Measurements from ENCODE around the gene ATP1B2.

ATP1B2 gene

DNA sequence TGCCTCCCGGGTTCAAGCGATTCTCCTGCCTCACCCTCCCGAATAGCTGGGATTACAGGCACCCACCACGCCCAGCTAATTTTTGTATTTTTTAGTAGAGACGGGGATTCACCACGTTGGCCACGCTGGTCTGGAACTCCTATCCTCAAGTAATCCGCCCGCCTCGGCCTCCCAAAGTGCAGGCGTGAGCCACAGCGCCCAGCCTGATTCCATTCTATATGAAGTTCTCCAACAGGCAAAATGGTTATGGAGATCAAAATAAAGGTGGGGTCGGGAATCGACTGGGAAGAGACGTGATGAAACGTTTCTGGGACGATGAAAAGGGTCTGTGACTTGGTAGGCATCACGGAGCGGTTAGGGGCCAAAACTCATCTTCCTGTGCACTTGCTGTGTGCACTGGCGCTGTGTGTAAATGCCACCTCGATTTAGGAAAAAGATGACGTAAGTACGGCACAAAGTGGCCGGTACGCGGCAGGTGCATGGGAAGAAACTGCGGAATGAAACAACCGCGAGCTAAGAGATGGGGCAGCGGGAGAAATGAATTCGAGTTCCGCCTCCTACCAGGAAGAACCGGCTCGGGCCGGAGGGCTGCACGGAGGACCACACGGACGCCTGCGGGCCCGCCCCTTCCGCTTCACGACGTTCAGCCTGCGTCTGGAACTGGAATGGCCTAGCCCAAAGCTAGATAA lies 35.0 kb downstream of the ATP1B2 start:
- peak; percentile 77 to 82 for DNase-seq (ENCODE audit: low read depth in 2 of 2)

DNA sequence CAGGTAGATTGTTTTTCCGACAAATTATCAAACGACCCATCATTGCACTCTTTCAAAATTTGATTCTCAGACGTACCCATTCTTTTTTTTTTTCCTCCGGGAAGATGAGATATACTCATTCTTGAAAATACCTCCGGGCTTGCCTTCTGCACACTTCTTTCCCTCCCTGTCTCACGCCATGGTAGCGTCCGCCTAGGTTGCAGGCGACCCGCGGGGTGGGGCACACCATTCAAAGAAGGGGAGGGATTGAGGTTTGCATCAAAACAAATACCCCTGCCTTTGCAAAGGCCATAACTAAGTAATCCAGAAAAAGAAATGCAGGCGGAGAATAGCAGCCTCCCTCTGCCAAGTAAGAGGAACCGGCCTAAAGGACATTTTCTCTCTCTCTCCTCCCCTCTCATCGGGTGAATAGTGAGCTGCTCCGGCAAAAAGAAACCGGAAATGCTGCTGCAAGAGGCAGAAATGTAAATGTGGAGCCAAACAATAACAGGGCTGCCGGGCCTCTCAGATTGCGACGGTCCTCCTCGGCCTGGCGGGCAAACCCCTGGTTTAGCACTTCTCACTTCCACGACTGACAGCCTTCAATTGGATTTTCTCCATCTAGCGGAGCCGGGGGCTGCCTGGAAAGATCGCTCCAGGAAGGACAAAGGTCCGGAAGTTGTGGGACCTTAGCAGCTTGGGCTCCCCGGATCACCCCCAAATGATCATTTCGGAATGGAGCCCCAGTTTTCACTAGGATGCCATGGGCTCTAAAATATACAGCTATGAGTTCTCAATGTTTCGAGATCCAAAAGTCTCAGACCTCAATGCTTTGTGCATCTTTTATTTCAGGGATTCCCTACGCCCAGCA lies 35.7 kb downstream of the ATP1B2 start:
- peak; percentile 62 to 70 for DNase-seq (ENCODE audit: low read depth in 2 of 2)

DNA sequence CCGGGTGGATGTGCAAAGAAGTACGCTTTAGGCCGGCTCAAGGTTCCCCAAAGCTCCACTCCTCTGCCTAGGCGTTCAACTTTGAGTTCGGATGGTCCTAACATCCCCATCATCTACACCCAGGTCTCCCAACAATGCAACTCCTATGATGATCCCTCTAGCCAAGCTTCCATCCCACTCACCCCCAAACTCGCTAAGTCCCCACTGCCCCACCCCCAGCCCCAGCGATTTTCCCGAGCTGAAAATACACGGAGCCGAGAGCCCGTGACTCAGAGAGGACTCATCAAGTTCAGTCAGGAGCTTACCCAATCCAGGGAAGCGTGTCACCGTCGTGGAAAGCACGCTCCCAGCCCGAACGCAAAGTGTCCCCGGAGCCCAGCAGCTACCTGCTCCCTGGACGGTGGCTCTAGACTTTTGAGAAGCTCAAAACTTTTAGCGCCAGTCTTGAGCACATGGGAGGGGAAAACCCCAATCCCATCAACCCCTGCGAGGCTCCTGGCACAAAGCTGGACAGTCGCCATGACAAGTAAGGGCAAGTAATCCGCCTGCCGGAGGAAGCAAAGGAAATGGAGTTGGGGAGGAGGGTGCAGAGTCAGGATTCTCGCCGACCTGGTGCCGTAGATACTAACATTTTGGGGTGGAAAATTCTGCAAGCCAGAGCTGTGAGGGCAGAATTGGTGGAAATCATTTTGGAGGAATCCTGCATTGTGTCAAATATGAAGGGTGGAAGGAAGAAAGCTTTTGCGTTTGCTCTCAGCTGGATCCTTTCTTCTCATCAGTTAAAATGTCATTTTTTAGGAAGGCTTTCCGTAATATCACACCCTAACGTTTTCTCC lies 36.6 kb downstream of the ATP1B2 start, which contains the start of gene TP53:
Gene TP53 (minus strand): TSS at position 419 of the 836 bp plus-strand sequence. CDS start 10,896 bp downstream, outside the sequence.
- peak; percentile 76 to 84 for DNase-seq (ENCODE audit: low read depth in 2 of 2)

DNA sequence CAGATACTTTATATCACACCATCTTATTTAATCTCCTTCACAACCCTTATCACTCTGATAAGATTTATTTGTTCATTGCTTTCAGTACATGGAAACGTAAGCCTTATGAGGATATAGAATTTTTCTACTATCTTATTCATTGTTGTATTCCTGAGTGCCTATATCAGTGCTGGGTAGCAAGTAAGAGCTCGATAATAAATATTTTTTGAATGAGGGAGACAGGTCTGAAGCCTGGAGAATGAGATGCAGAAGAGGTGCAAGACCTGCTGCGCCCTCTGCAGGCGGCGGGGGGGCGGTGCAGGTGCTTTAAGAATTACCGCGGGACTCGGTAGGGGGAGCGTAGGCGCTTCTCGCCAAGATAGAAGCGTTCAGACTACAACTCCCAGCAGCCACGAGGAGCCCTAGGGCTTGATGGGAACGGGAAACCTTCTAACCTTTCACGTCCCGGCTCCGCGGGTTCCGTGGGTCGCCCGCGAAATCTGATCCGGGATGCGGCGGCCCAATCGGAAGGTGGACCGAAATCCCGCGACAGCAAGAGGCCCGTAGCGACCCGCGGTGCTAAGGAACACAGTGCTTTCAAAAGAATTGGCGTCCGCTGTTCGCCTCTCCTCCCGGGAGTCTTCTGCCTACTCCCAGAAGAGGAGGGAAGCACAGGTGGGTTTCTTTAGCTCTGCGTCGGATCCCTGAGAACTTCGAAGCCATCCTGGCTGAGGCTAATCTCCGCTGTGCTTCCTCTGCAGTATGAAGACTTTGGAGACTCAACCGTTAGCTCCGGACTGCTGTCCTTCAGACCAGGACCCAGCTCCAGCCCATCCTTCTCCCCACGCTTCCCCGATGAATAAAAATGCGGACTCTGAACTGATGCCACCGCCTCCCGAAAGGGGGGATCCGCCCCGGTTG lies 37.4 kb downstream of the ATP1B2 start, which contains the start of gene WRAP53:
Gene WRAP53 (plus strand): TSS at position 570 of the 900 bp plus-strand sequence. CDS start 172 bp downstream, at position 742.
- DNase-seq (ENCODE audit: low read depth in 2 of 2) = peak; percentile 88 to 93

DNA sequence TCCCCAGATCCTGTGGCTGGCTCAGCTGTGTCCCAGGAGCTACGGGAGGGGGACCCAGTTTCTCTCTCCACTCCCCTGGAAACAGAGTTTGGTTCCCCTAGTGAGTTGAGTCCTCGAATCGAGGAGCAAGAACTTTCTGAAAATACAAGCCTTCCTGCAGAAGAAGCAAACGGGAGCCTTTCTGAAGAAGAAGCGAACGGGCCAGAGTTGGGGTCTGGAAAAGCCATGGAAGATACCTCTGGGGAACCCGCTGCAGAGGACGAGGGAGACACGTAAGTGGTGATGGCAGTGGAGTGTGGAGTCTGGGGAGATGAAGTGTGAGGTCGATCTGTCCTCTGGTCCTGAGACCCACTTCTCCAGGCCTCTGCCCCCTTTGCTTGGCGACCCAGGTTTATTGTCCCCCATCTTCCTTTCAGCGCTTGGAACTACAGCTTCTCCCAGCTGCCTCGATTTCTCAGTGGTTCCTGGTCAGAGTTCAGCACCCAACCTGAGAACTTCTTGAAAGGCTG lies 38.1 kb downstream of the ATP1B2 start:
- no peak for DNase-seq (ENCODE audit: low read depth in 2 of 2)

DNA sequence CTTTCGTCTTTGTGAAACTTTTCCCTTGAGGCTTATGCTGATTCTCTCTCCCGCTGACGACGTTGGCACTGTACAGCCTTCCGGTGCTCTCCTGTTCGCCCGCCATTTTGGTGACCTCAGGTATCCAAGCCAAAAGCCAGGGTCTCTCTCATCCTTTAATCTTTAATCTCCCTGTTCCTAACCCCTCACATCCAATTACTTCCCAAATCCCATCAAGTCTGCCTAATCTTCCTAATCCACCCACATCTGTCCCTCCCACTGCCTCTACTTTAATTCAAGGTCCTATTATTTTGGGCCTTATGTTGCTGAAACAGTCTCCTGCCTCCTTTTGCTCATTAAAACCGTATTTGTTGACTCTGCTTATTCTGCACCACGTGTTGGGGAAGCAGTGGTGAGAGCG lies 44.9 kb downstream of the ATP1B2 start:
- DNase-seq (ENCODE audit: low read depth in 2 of 2) = no peak

DNA sequence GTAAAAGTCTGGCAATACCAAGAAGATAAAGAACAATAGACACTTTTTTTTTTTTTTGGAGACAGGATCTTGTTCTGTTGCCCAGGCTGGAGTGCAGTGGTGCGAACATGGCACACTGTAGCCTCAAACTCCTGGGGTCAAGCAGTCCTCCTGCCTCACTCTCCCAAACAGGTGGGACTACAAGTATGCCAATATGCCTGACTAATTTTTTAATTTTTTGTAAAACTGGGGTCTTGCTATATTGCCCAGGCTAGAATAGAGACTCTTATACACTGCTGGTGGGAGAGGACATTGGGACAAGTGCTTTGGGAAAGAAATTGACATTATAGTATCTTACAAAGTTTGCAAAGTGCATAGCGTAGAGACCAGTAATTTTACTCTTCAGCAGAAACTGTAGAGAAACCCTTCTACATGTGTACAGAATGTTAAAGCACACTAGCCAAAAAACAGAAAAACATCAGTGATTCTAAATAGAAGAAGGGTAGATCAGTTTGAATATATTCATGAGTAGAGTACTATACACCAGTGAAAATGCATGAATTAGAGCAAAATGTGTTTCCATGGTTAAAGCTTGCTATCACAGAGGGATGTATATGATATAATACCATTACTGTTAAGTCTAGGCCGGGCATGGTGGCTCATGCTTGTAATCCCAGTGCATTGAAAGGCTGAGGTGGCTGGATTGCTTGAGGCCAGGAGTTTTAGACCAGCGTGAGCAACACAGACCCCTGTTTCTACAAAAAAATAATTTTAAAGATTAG lies 47.3 kb downstream of the ATP1B2 start:
- DNase-seq (ENCODE audit: low read depth in 2 of 2) = no peak

DNA sequence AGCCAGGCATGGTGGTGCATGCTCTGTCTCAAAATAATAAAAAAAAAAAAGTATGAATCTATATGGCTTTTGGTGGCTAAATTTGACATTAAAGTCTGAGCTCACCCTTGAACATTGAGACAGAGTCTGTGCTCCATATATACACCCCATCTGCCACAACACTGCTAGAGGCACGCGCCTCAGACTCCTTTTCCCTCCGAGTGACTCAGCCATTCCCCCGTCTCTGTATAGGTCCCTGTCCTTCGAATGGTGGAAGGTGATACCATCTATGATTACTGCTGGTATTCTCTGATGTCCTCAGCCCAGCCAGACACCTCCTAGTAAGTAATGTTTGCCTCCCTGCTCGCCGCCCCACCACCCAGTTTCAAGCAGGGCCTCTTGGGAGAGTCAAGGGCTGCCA lies 49.8 kb downstream of the ATP1B2 start:
- no peak for DNase-seq (ENCODE audit: low read depth in 2 of 2)

DNA sequence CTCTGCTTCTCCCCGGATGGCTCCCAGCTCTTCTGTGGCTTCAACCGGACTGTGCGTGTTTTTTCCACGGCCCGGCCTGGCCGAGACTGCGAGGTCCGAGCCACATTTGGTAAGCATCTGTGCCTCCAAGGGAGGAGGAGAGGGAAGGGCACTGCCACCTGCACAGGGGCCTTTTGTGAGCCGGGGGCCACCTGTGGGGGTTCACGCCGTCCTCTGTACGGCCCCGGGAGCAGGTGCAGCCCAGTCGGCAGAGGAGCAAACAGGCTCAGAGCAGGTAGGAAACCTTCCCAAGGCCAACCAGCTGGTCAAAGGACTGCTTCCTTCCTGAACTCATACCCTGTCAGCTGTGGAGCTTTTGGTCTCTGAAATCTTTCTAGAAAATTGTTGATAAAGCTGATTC lies 51.0 kb downstream of the ATP1B2 start:
- no peak for DNase-seq (ENCODE audit: low read depth in 2 of 2)

DNA sequence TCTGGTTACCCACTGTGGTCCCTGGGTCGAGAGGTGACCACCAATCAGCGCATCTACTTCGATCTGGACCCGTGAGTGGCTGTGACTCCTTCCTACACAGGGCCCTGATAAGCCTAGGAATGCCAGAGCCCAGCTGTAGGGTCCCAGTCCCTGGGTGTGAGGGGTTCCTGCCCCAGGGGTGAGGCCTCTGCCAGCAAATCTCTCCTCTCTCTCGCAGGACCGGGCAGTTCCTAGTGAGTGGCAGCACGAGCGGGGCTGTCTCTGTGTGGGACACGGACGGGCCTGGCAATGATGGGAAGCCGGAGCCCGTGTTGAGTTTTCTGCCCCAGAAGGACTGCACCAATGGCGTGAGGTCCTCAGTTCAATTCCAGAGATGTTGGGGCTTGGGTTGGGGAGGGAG lies 52.0 kb downstream of the ATP1B2 start:
- no peak for DNase-seq (ENCODE audit: low read depth in 2 of 2)

DNA sequence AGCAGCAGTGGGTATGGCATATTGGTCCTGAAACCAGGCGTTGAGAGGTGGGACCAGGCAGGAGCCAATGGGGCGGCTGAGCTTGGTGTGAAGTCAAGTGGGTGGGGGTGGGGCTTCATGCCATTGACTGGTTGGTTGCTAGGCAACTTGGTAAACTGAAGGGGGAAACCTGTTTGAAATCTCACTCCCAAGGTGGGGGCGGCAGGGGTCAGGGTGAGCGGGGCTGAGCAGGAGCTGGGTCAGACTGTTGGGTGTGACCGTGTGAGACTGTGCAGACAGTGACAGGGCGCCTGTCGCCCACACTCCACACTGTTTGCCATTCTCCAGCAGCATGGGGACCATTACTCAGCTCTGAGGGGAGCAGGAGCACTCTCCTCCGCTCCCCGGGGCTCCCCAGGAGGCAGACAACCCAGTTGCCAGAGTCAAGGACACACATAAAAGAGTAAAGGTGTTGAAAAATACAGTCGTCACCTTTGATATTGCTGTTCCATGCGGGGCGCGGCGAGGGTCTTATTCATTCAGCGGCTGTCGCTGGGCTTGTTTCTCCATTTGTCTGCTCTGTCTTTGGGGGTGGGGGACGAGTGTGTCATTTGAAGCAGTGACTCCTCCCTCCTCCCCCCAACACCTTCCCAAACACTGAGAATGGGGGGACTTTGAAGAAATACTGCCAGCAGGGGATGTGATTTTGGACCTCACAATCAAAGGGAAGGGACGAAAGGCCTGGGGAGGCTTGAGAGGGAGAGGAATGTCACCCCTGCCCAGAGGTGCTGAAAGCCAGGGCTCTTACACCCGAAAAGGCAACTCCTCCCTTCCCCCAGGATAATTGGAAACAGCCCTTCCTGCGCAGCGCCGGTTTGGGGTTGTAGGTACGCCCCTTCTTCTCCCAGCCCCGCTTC lies 53.1 kb downstream of the ATP1B2 start:
- DNase-seq (ENCODE audit: low read depth in 2 of 2) = no peak

DNA sequence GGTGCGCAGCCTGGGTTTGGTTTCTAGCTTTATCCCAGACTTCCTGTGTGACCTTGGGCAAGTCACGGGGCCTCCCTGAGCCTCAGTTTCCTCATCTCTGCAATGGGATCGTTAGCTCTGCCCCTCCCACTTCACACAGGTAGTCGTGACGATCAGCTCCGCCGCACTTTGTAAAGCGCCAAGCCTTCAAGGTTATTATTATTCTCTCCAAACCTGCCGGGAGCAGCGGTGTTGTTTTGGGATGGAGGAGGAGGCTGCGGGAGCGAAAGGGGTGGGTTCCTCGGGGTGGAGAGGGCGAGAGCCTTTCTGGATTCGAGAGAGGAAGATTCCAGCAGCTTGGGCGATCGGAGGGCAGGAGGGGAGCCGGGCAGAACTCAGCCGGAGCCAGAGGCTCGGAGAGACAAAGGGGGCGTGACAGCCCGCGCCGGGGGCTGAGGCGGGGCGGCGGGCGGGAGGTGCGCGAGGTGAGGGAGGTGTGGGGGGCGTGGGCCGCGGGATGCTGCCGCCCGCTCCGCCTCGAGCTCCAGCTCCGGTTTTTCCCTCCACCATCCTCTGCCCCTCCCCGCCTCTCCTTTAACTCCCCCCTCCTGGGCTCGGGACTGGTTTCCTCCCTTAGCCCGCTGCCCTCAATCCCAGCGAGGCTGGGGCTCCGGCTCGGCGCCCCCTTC lies 54.0 kb downstream of the ATP1B2 start, which contains the start of gene EFNB3:
Gene EFNB3 (plus strand): TSS at position 602 of the 668 bp plus-strand sequence. CDS start 397 bp downstream, outside the sequence.
- no peak for DNase-seq (ENCODE audit: low read depth in 2 of 2)

DNA sequence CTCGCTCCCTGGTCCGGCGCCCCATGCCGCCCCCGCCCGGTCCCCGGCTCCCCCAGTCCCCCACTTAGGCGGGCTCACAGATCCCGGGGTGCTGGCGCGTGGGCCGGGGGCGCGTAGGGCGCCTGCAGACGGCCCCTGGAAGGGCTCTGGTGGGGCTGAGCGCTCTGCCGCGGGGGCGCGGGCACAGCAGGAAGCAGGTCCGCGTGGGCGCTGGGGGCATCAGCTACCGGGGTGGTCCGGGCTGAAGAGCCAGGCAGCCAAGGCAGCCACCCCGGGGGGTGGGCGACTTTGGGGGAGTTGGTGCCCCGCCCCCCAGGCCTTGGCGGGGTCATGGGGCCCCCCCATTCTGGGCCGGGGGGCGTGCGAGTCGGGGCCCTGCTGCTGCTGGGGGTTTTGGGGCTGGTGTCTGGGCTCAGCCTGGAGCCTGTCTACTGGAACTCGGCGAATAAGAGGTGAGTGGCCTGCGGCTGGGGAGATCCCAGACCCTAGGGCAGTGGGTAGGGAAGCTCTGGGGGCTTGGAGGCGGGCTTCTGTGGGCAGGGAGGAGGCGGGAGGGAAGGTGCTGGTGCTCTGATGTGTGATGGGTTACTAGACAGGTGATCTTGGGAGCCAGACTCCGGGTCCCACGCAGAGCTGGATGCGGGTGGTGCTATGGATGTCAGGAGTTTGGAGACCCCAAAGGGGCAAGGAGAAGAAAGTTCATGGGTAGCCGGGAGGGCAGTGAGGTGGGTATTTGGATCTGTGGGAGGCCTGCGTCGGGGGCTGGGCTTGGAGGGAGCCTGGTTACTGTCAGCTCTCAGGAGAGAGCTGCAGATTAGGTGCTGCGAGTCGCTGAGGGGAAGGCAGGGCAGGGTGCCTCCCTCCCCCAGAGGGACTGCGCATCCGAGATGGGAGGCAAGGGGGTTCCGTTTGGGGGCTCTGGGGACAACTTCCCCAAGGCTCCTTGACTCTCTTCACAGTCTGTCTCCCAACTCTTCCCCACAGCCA lies 54.8 kb downstream of the ATP1B2 start:
- no peak for DNase-seq (ENCODE audit: low read depth in 2 of 2)

DNA sequence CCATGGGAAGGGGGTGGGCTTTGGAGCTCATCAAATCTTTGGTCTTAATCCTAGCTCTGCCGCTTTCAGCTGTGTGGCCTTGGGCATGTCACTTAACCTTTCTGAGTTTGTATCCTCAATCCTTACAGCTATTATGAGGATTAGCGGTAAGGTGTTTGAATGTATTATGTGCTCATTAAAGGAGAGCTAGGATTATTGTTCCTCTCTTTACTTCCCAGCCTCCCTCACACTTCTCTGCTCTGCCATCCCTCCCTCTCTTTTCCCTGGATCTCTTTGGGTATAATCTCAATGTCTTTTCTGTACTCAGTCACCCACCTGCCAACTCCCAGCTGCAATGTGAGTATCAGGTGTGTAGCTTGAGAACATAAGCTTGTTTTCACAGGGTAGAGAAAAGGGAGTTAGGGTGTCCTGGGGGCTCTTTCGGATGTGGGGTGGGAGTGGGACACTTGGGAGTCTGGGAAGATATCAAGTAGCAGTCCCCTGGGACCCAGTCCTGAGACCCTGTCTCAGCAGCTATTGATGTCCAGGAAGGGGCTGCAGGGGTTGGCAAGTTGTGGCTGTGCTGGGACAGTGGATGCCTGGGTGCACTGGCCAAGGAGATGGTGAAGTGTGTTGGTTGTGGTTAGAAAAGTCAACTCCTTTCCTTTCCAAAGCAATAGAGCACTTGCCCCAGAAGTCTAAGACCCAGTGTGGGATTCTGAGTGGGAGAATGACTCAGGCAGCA lies 56.1 kb downstream of the ATP1B2 start:
- no peak for DNase-seq (ENCODE audit: low read depth in 2 of 2)

Measured in stimulated activated CD4-positive, alpha-beta T cell treated with anti-CD3 and anti-CD28 coated beads, Interleukin-12 subunit alpha, Interleukin-12 subunit beta, amount 100 ng/mL, for 24 hours (primary cell).